HG02973 (cell line): ENCODE data around the gene STYXL1.

Experiments
- ATAC-seq: cut with Tn5 transposase; IDR thresholded peaks from one replicate; pipeline ENCODE4 v1.9.1; 2021; ENCODE audit warnings: moderate library complexity; ENCODE audit not compliant: unreplicated experiment

The STYXL1 gene

DNA sequence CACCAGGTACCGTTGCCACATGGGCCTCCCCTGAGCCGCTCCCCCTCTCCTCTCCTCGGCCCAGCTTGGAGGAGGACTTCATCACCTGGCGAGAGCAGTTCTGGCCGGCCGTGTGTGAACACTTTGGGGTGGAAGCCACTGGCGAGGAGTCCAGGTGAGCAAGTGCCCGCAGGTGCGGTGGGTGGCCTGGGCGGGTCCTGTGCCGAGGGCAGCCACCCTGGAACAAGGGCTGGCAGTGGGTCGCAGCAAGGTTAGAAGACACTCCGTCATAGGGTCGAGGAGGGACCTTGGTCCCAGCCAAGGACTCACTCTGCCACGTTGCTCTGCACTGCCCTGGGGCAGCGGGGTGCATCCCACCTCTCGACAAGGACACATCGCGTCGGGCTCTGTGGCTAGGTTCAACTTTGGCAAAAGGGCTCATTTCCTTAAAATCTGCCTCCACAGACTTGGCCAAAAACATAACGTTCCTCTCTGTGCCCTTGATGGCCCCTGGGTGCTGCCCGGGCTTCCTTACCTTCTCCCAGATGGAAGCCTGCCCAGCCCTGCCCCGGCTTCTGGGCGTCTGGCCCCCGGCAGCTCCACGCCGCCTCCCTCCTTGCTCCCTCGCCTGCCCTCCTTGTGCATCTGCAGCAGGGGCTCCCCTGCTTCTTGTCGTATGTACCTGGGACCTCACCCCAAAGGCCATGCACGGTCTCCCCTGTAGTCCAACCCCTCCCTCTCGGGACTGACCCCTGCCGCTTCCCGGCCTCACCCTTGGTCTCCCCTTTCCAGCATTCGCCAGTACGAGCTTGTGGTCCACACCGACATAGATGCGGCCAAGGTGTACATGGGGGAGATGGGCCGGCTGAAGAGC is 66.1 kb downstream of the STYXL1 start:
- no peak for ATAC-seq

DNA sequence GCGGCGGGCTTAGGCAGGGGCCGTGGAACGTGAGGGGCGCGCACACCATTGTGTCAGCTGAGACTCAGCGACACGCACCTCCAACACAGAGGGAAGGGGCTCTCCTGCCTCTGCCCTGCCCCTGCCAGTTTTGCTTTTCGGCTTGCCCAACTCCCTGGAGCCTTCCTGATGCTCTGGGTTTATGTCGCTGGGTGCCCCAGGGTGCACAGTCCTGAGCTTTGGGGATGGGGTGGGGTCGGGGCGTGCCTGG is 66.7 kb downstream of the STYXL1 start:
- no peak for ATAC-seq

- no peak for ATAC-seq
Measured at GRCh38 chr7:75980430-75981202, 67.2 kb downstream of the STYXL1 start.

DNA sequence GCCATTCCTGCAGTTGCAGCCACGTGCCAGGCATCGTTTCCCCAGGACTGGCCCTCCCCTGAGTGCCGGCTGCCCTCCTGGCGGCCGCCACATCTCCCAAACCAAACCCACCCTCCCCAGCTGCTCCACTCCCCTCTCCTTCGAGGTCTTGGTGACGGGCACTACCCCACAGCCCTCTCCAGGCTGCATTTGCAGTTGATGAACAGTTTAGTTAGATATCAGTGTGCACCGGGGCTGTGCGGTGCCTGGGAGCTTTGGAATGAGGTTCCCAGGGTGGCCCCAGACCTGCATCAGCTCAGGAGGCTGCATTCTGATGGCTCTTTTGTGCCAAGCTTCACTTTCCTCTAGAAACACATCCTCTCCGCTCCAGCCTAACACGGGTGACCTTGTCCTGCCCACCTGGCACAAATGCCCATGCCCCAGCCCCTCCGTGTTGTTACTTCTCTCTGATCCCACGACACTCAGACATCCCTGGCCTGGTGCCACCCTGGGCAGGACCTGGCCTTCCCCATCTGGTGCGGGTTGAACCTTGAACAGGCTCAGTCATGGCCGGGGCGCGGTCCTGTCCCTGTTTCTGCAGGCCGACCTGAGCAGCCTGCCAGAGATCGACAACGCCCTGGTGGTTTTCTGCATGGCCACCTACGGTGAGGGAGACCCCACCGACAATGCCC is 67.9 kb downstream of the STYXL1 start:
- no peak for ATAC-seq

DNA sequence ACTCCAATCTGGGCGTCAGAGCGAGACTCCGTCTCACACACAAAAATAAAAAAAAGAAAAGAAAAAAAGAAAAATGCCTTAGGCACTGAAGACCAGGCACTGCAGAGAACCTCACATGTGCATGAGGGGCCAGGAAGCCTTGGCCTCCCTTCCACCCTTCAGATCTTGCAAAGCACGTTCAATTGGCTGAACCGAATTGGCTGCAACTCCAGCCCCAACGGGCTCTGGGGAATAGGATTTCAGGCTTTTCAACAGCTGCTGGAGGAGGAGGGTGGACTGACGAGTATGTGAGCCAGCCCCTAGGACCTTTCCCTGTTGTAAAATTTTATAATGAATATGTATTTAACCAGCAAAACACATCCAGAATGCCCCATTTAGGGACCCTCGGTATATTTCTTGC is 70.1 kb downstream of the STYXL1 start:
- no peak for ATAC-seq

- no peak for ATAC-seq
Measured at GRCh38 chr7:75971961-75972763, 75.6 kb downstream of the STYXL1 start.

GRCh38 chr7:75971309-75971960 is 76.4 kb downstream of the STYXL1 start:
- ATAC-seq = no peak

DNA sequence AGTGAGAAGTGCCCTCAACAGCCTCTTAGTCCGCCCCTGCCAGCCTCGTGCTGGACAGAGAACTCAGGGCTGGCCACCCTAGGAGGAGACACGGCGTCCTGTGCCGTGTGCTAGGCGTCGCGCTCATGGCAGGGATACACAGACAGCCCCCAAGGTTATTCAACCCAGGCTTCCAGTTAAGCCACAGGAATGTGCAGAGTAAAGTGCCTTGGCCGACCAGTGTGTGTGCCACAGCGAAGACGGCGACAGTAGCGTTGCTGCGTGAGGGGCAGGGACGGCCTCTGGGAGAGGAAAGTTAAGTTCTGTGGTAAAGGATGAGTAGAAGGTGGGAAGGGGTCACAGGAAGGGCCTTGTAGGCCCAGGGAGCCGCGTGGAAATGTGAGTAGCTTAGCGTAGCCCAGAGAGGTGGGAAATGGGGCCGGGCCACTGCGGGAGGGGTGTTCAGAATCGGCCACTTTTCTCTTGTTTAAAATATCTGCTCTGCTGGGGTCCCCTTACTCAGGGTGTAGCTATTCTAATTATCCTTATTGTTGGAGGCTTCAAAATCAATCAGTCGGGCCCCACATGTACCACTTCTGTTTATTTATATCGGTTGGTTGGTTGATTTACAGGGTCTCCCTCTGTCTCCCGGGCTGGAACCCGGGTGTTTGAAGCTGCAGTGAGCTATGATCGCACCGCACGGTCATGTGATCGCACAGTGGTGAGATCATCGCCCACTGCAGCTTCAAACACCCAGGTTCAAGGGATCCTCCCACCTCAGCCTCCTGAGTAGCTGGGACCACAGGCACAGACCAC is 77.9 kb downstream of the STYXL1 start:
- no peak for ATAC-seq

DNA sequence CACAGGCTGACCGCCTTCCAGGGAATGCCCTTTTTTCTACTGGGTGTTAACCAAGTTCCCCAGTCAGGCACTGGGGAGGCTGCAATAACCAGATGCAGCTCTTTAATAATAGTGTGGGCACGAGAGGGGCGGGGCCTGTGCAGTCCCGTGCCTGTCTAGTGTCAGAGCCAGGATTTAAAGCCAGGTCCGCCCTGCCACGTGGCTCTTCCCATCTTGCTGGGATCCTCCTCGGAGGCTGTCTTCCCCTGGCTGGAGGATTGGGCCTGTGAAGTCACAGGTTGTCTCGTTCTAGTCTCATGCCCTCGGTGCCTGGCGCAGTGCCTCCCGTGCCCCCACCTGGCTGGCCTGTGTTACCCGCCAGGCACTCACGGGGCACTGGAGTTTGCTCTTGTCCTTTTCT is 78.6 kb downstream of the STYXL1 start:
- no peak for ATAC-seq

DNA sequence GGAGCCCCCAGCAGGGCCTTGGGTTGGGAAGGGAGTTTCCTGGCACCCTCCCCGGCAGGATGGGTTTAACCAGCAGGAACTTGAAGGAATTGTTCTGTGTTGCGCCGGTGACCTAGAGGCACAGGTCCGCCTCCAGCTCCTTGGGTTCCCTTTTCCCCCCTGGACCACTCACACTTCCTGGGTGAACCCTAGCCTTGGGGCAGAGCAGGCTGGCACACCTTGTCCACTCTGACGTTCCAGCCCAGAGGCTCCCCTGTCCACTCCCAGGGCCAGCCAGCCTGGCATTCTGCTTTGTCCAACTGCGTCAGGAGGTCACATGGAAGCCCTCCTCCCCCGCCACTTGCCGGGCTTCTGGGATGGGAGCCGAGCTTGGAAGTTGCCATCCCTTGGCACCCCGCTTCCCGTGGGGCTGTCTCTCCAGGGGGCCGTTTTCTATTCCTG is 79.2 kb downstream of the STYXL1 start:
- no peak for ATAC-seq

- ATAC-seq = no peak
Measured at GRCh38 chr7:75968012-75968411, 79.8 kb downstream of the STYXL1 start.

- ATAC-seq = no peak
Measured at GRCh38 chr7:75967487-75967997, 80.3 kb downstream of the STYXL1 start.

DNA sequence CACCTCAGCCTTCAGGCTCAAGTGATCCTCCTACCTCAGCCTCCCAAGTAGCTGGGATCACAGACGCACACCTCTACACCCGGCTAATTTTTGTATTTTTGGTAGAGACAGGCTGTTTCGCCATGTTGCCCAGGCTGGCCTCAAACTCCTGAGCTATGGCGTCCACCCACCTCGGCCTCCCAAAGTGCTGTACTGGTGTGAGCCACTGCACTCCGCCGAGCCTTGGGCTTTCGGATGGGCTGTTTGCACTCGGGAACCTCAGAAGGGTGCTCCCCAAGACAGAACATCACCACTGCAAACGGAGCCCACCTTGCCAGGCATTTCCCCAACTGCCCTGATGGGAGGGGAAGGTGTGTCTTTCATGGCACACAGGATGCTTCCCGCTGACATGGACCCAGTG is 80.7 kb downstream of the STYXL1 start:
- ATAC-seq = no peak

DNA sequence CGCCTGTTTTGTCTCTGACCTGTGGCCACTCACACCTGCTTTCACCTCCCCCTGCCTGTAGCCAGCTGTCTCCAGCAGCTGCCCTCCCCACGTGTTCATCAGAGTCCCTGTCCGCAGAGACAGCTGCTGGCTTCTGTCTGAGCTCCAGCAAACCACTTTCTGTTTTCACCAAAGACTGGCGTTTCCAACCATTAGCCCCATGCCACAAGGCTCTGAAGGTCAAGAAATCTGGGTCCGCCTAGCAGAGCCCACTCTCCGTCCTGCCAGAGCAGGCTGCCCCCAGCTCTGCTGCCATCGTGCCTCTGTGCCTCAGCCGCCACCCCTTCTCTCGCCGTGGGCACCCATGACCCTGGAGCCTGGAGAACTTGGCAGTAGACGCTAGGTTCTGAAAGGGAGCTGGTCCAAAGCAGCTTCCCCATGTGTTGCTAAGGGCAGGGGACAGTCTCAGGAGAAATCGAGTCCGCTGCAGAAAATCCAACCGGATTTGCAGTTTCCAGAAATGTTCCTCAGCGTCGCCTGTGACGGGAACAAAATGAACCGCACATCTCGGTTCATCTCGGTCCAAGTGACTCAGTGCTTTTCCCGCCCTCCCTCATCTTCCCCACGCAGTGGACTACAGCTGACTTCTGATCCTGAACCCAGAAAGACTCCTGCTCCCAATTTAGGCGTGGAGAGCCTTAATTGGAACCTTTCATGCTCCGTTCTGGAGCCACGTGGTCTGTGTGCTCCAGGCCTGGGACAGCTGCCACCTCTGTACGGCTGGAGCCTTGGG is 81.4 kb downstream of the STYXL1 start:
- no peak for ATAC-seq

GRCh38 chr7:75965617-75966016 is 82.2 kb downstream of the STYXL1 start:
- ATAC-seq = no peak

DNA sequence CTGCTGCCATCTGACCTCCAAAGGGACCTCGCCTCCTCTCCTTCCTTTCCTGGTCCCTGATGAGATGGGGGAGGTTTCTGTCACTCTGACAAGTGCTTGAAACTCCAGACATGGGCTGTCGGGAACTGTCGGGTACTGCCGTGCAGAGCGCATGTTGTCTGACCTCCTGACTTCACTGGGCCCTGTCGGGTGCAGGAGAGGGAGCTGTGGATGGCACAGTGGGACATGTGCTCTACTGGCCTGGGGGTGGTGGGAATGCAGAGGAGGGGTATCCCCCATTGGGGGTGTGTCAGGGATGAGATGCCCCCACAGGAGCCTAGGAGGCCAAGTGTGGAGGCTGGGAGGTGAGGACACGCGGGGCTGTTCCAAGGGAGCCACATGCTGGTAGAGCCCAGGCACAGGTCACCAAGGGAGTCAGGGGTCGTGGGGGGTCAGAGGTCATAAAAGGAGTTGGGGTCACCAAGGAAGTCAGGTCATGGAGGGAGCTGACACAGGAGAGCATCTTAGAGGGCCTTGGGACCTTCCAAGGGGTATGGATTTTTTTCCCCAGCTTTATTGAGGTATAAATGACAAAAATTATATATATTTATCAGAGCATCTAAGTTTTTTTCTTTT is 84.3 kb downstream of the STYXL1 start:
- no peak for ATAC-seq

DNA sequence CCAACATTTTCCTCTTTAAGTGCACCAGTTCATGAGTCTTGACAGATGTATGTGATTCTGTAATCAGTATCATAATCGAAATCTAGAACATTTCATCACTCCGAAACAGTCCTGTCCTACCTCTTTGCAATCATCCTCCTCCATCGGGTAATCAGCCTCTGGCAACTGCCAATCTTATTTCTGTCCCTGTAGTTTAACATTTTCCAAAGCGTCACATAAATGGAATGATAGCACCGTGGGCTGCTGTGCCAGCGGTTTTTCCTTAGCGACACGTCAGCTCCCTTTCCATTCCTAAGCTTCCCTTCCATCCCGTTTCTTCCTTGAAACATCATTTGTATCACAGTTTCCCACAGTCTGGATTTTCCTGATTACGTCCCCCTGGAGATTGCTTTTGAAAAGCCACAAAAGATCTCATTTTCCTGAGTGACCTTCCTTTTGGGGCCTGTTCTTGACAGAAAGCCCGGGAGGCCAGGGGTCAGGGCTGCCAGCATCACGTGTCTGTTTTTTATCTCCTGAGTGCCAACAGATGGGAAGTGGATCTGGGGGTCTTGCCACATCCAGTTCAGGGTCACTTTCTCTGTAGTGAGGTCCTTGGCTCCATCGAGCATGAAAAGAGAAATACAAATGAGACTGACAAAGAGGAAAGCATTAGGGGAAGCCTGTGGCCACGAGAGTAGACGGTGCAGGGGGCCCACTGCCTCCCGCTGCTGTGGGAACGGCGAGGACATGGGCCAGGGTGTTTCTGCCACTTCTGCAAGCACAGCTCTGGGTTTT is 85.0 kb downstream of the STYXL1 start:
- ATAC-seq = no peak

DNA sequence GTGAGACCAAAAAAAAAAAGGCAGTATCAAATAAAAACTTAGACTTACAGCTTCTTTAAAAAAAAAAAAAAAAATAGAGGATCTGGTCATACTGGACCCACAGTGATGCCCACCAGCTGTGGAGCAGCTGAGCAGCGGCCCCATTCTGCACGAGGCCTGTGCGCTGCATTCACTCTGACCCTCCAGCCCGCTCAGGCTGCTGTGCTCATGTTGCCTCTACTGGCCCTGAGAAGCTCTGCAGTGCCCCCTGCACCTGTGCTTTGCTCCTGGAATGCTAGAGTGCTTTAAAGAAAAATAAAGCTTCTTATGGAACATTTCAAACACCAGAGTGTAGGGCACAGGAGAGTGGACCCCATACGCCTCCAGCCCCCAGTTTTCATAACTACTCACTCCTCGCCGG is 86.6 kb downstream of the STYXL1 start:
- ATAC-seq = no peak
